ENCODE results near the gene LSM14A. TPM values are rescaled to one million over a fixed set of nuclear protein-coding genes. Genes with fewer than 3 reads are reported as not detected.

LSM14A gene
- total and polyA plus RNA-seq, 2 of the 8 experiments (the other 6 are each of a cell fraction or from before 2014, with no cell fraction given), result 117 to 195 TPM

DNA sequence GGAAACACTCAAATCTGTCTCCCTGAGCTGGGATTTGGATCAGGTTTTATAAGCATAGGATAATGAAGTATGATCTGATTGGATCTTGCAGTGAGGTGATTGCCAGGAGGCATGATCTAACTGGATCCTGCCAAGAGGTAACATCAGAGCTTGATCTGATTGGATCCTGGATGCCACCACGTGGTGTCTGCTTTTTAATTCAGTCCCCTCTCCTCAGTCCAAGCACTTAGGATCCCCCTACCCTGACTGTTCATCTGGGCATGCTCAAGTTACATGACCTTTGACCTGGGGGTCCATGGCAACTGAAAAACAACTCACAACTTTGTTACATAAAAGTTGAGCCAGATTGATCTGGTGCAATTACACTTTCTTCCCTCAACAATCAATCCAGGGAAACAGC lies 47.5 kb upstream of the LSM14A start:
- H3K4me2 ChIP-seq (ENCODE audit: insufficient read depth in 1 of 2, low read depth in 2 of 2, low read length in 2 of 2), result no peak overlapping the region
- H3K4ac ChIP-seq (replicated peaks; ENCODE audit: insufficient read length, low read depth, low read length), result no peak overlapping the region
- no peaks in the 10 kb centered on the region for H3K9me3 ChIP-seq (ENCODE audit: insufficient read depth in 2 of 2, low read depth in 1 of 2, low read length in 1 of 2)
- no peak overlapping the region for H4K8ac ChIP-seq (ENCODE audit: extremely low read depth, insufficient read depth, low read length)
- no peaks in the 10 kb centered on the region; the same call in 1 of the 2 replicates for H3K23me2 ChIP-seq (ENCODE audit: low read depth, low read length)
- no peak overlapping the region for H3K56ac ChIP-seq (replicated peaks; ENCODE audit: insufficient read length, low read depth, low read length)
- no peak overlapping the region for H2AK5ac ChIP-seq (ENCODE audit: low read depth, low read length)
- H3K79me1 ChIP-seq (ENCODE audit: low read depth, low read length), result no peaks in the 10 kb centered on the region
- no peaks in the 10 kb centered on the region for H3K36me3 ChIP-seq (ENCODE audit: control insufficient read depth in 2 of 4, insufficient read depth in 4 of 4, low read length in 3 of 4)
- H3K27ac ChIP-seq (ENCODE audit: low read depth, low read length), result no peak overlapping the region
- FAIRE-seq (no peak), DNase-seq (ENCODE audit: low read depth in 1 of 2, low spot score in 2 of 2) (no peak)
- no peak overlapping the region for H3K14ac ChIP-seq (ENCODE audit: insufficient read length)
- TF ChIP-seq, protein P1, sequence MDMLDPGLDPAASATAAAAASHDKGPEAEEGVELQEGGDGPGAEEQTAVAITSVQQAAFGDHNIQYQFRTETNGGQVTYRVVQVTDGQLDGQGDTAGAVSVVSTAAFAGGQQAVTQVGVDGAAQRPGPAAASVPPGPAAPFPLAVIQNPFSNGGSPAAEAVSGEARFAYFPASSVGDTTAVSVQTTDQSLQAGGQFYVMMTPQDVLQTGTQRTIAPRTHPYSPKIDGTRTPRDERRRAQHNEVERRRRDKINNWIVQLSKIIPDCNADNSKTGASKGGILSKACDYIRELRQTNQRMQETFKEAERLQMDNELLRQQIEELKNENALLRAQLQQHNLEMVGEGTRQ (IDR thresholded peaks at IDR 0.05; ENCODE audit: low read length), result peak; percentile 48
- TF ChIP-seq BCL11A (IDR thresholded peaks at IDR 0.05; ENCODE audit: low read depth in 2 of 2, low read length in 2 of 2), result no peak
- no peaks in the 10 kb centered on the region for H3K27me3 ChIP-seq (replicated peaks in 1 of 4; ENCODE audit: control insufficient read depth in 3 of 4, extremely low read depth in 1 of 4, insufficient read depth in 3 of 4, low read length in 3 of 4)
- POLR2A ChIA-PET (ENCODE audit: partially characterized antibody), result interaction anchor here (1.0 to 1.6 kb wide), 2 partner anchors 9 to 327 kb away, joined by 4 to 7 read pairs; no protein-coding TSS in a partner anchor
- no peak overlapping the region for H3K23ac ChIP-seq (ENCODE audit: insufficient read length)
- H4K91ac ChIP-seq (replicated peaks; ENCODE audit: insufficient read length, low read length), result no peak overlapping the region
- no peak overlapping the region for H2BK20ac ChIP-seq (ENCODE audit: low read length)
- no peak overlapping the region for H3K9ac ChIP-seq (replicated peaks in 1 of 4; ENCODE audit: extremely low read depth in 1 of 4, low read depth in 3 of 4, low read length in 3 of 4)
- no peaks in the 10 kb centered on the region for H3K79me2 ChIP-seq (ENCODE audit: control insufficient read depth in 1 of 2, insufficient read depth in 2 of 2, low read length in 2 of 2)
- CTCF ChIA-PET (ENCODE audit: partially characterized antibody), result interaction anchor here (0.5 to 2.2 kb wide), 6 partner anchors 10 to 1451 kb away, joined by 3 to 7 read pairs (median 4); no protein-coding TSS in a partner anchor
- no peak overlapping the region for H2BK15ac ChIP-seq (ENCODE audit: low read length)
- H3K18ac ChIP-seq (ENCODE audit: extremely low read depth, low read length), result no peak overlapping the region
- H2BK5ac ChIP-seq (ENCODE audit: low read depth, low read length), result no peak overlapping the region
- H2BK120ac ChIP-seq (replicated peaks; ENCODE audit: low read depth, low read length), result no peak overlapping the region
- H4K20me1 ChIP-seq (replicated peaks in 1 of 2; ENCODE audit: control insufficient read depth in 1 of 2, insufficient read depth in 2 of 2, low read length in 2 of 2), result no peaks in the 10 kb centered on the region
- no peak overlapping the region for H3K4me3 ChIP-seq (ENCODE audit: extremely low read depth in 1 of 4, insufficient read depth in 2 of 4, low read depth in 3 of 4, low read length in 4 of 4)
- H2AFZ ChIP-seq (ENCODE audit: low read length), result no peak overlapping the region
- WGBS, 2 experiments (ENCODE audit: extremely low coverage in 1 of 2, insufficient coverage in 1 of 2, insufficient read length in 1 of 2, insufficient replicate concordance in 2 of 2, low coverage in 1 of 2, low lambda C conversion rate in 2 of 2, missing lambda C conversion rate in 1 of 2), result 56% methylated on average over 1 of the region's 1 CpG; no CpG with 5 or more reads in 1 of the 2 experiments
- no peak overlapping the region for H2BK12ac ChIP-seq (ENCODE audit: low read depth, low read length)
- no peak overlapping the region for H4K5ac ChIP-seq (ENCODE audit: insufficient read length, low read depth, low read length)
- no peaks in the 10 kb centered on the region; a peak in 1 of 7 replicates for H3K4me1 ChIP-seq (replicated peaks in 1 of 4; ENCODE audit: control insufficient read depth in 3 of 4, insufficient read depth in 4 of 4, low read length in 3 of 4)
